ENCODE results near the gene STOML3. TPM values are rescaled to one million over a fixed set of nuclear protein-coding genes. Genes with fewer than 3 reads are reported as not detected.

STOML3 gene
- total and polyA plus RNA-seq, 2 of the 4 experiments (the other 2 are of a cell fraction): not detected

GRCh38 chr13:39016087-39016486 is 25.5 kb upstream of the STOML3 start:
- dilution Hi-C loops (cut with HindIII; ENCODE audit: low sequenced_read_pairs, unreplicated experiment): no loop called here

More at GRCh38 chr13:39016087-39016486, 25.5 kb upstream of the STOML3 start:
- no peaks in the 10 kb centered on the region; the same call in 1 of the 2 replicates for H3K9me1 ChIP-seq (ENCODE audit: insufficient read depth, low read length)
- peaks cover 41% of the 10 kb centered on the region for H3K36me3 ChIP-seq (ENCODE audit: control insufficient read depth, insufficient read depth, low read length)
- H3K27me3 ChIP-seq (ENCODE audit: control insufficient read depth, insufficient read depth, low read length): no peaks in the 10 kb centered on the region
- no peak overlapping the region for H2AK5ac ChIP-seq (ENCODE audit: low read depth, low read length)
- ATAC-seq (ENCODE audit: low read depth): no peak
- H4K20me1 ChIP-seq (ENCODE audit: insufficient read depth, low read length): no peaks in the 10 kb centered on the region
- no peak overlapping the region for H2BK15ac ChIP-seq (ENCODE audit: low read depth, low read length)
- POLR2A ChIA-PET (ENCODE audit: unreplicated experiment): no interaction called here
- H2BK120ac ChIP-seq (ENCODE audit: low read depth, low read length): no peak overlapping the region
- no peak overlapping the region for H3K23ac ChIP-seq (ENCODE audit: low read depth, low read length)
- no TSS peak for BruUV-seq (replicated peaks)
- H3K9ac ChIP-seq (ENCODE audit: low read depth, low read length): no peak overlapping the region
- H3K14ac ChIP-seq (replicated peaks; ENCODE audit: low read depth, low read length): no peak overlapping the region
- H3K4me3 ChIP-seq (ENCODE audit: insufficient read depth, low read depth, low read length): no peak overlapping the region
- H3K56ac ChIP-seq (ENCODE audit: extremely low read depth, insufficient read depth, low read length): no peak overlapping the region
- no peak overlapping the region for H3K4ac ChIP-seq (ENCODE audit: low read depth, low read length)
- WGBS, 2 experiments (ENCODE audit: extremely low coverage in 2 of 2, insufficient read length in 1 of 2): no CpG with 5 or more reads among the region's 1 CpG
- intact Hi-C loops (cut with micrococcal nuclease): no loop called here
- no peak overlapping the region for H2AK9ac ChIP-seq (replicated peaks; ENCODE audit: low read depth, low read length, poor library complexity)
- no peaks in the 10 kb centered on the region for H3K9me3 ChIP-seq (ENCODE audit: control insufficient read depth, insufficient read depth, low read length)
- H3K18ac ChIP-seq (ENCODE audit: low read depth, low read length): no peak overlapping the region
- no peak overlapping the region for H2AFZ ChIP-seq (replicated peaks; ENCODE audit: low read length, poor library complexity)
- H3K79me1 ChIP-seq (ENCODE audit: low read depth in 1 of 2, low read length in 2 of 2): no peaks in the 10 kb centered on the region
- H4K5ac ChIP-seq (ENCODE audit: low read depth, low read length): no peak overlapping the region
- TF ChIP-seq RAD21 (IDR thresholded peaks at IDR 0.05; ENCODE audit: low read length) (no peak), USF2 (IDR thresholded peaks at IDR 0.05; ENCODE audit: low read depth, low read length) (no peak), FOS (IDR thresholded peaks at IDR 0.05; ENCODE audit: low read depth, low read length) (no peak), POLR2A (IDR thresholded peaks at IDR 0.05; ENCODE audit: low read depth, low read length) (no peak), CEBPB (IDR thresholded peaks at IDR 0.05; ENCODE audit: low read depth, low read length) (no peak), ELK1 (IDR thresholded peaks at IDR 0.05; ENCODE audit: borderline replicate concordance, low read depth, low read length) (no peak), RCOR1 (IDR thresholded peaks at IDR 0.05; ENCODE audit: insufficient replicate concordance, low read length) (no peak), MAZ (IDR thresholded peaks at IDR 0.05; ENCODE audit: borderline replicate concordance, low read depth, low read length) (no peak), SMC3 (IDR thresholded peaks at IDR 0.05; ENCODE audit: low read depth, low read length) (no peak), MXI1 (IDR thresholded peaks at IDR 0.05; ENCODE audit: borderline replicate concordance, low read depth, low read length) (no peak), BHLHE40 (IDR thresholded peaks at IDR 0.05; ENCODE audit: low read depth, low read length) (no peak), CHD1 (IDR thresholded peaks at IDR 0.05; ENCODE audit: low read depth, low read length) (no peak), NFE2L2 (IDR thresholded peaks at IDR 0.05; ENCODE audit: low read depth, low read length) (no peak), RFX5 (IDR thresholded peaks at IDR 0.05; ENCODE audit: low read depth, low read length) (no peak)
- TF ChIP-seq, protein P1, sequence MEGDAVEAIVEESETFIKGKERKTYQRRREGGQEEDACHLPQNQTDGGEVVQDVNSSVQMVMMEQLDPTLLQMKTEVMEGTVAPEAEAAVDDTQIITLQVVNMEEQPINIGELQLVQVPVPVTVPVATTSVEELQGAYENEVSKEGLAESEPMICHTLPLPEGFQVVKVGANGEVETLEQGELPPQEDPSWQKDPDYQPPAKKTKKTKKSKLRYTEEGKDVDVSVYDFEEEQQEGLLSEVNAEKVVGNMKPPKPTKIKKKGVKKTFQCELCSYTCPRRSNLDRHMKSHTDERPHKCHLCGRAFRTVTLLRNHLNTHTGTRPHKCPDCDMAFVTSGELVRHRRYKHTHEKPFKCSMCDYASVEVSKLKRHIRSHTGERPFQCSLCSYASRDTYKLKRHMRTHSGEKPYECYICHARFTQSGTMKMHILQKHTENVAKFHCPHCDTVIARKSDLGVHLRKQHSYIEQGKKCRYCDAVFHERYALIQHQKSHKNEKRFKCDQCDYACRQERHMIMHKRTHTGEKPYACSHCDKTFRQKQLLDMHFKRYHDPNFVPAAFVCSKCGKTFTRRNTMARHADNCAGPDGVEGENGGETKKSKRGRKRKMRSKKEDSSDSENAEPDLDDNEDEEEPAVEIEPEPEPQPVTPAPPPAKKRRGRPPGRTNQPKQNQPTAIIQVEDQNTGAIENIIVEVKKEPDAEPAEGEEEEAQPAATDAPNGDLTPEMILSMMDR (conservative IDR thresholded peaks at IDR 0.05; ENCODE audit: low read depth, low read length): no peak
- H3K4me2 ChIP-seq (ENCODE audit: low read depth, low read length): no peak overlapping the region
- H3K4me1 ChIP-seq (ENCODE audit: control insufficient read depth, insufficient read depth, low read length): no peaks in the 10 kb centered on the region
- H4K8ac ChIP-seq (ENCODE audit: low read depth in 2 of 2, low read length in 2 of 2): no peak overlapping the region
- in situ Hi-C loops (cut with MboI; ENCODE audit: low sequenced_read_pairs): no loop called here
- H2BK5ac ChIP-seq (ENCODE audit: low read depth, low read length, poor library complexity, severe bottlenecking): no peak overlapping the region
- H4K91ac ChIP-seq (ENCODE audit: insufficient read depth, low read depth, low read length): no peak overlapping the region
- no peak overlapping the region for H3K27ac ChIP-seq (ENCODE audit: insufficient read depth, low read length)
- CTCF ChIA-PET: interaction anchor here (0.7 kb wide), 1 partner anchor 16 kb away, joined by 3 read pairs; no protein-coding TSS in a partner anchor
- H2BK20ac ChIP-seq (ENCODE audit: low read depth, low read length): no peak overlapping the region
- DNase-seq: no peak

All from IMR-90 (cell line).